Stimulated activated CD4-positive, alpha-beta T cell treated with anti-CD3 and anti-CD28 coated beads, Interleukin-1b, Interleukin-23, amount 100 ng/mL, for 4 hours (primary cell): ENCODE data around the gene C3AR1.
"Not testable (repeated sequence)": the region's sequence is repeated elsewhere in the genome, so short reads cannot be mapped to it uniquely, and the experiment has no call there.

Experiments used
- DNase-seq, 2 donors: peaks; one replicate each; pipeline ENCODE4 v3.0.0-alpha.2; 2020; ENCODE audit warnings: low read depth in 2 of 2

Gene C3AR1

GRCh38 chr12:8028267-8028666 is 37.9 kb downstream of the C3AR1 start:
- DNase-seq: no peak

GRCh38 chr12:8027856-8028255 is 38.3 kb downstream of the C3AR1 start:
- no peak for DNase-seq

GRCh38 chr12:8026291-8026900 is 39.8 kb downstream of the C3AR1 start:
- DNase-seq: peak; percentile 80 to 92

GRCh38 chr12:8018666-8019581 is 47.2 kb downstream of the C3AR1 start:
- no peak for DNase-seq

- DNase-seq: not testable (repeated sequence)
Observed at GRCh38 chr12:8018213-8018612, 47.9 kb downstream of the C3AR1 start.

- DNase-seq: no peak
Observed at GRCh38 chr12:8014836-8015235, 51.3 kb downstream of the C3AR1 start.

GRCh38 chr12:8012651-8013309 is 53.4 kb downstream of the C3AR1 start:
- DNase-seq: no peak

GRCh38 chr12:8011331-8011730 is 54.8 kb downstream of the C3AR1 start:
- no peak for DNase-seq
